HG02588 (cell line): ENCODE data around the gene EML1.

Experiments used
- ATAC-seq: cut with Tn5 transposase; IDR thresholded peaks from one replicate; pipeline ENCODE4 v1.9.1; 2021; ENCODE audit warnings: mild to moderate bottlenecking, moderate library complexity; ENCODE audit not compliant: unreplicated experiment

EML1 gene

GRCh38 chr14:99803106-99803775 lies 10.0 kb downstream of the EML1 start:
- ATAC-seq: no peak

DNA sequence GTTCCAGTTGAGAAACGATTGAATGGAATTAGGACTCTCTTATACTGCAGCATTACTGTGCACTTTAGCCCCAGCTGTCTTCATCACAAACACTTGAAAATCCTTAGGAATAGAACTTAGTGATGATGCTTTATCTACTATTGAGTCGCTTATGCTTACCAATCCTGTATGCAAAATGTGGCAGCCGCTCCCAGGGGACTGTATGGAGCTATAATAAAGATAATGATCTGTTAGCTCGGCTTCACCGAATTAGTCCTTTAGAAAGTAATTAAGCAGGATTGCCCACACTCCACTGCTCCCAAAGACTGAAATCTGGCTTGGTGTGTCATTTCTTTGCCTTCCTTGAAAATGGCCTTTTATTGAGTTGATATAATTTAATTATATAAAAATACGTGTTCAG lies 10.6 kb downstream of the EML1 start:
- ATAC-seq: no peak

- no peak for ATAC-seq
Measured at GRCh38 chr14:99805757-99806439, 12.7 kb downstream of the EML1 start.

DNA sequence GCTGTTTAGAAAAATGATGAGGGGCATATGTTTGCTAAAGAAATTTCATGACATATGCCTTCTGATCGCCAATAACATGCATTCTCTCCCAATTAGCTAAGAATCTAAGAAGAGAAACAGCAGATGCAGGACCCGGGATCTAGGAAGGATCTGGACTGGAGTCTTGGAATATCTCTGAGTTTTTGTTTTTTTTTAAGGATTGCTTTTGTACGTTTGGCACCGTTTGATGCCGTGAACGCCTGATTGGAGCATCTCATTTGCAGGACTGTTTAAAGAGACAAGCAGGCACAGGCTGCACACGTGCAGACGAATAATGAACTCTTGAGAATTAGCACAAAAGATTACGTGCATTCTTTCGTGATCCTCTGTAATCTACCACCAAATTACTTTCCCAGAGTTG lies 13.6 kb downstream of the EML1 start:
- ATAC-seq: no peak

DNA sequence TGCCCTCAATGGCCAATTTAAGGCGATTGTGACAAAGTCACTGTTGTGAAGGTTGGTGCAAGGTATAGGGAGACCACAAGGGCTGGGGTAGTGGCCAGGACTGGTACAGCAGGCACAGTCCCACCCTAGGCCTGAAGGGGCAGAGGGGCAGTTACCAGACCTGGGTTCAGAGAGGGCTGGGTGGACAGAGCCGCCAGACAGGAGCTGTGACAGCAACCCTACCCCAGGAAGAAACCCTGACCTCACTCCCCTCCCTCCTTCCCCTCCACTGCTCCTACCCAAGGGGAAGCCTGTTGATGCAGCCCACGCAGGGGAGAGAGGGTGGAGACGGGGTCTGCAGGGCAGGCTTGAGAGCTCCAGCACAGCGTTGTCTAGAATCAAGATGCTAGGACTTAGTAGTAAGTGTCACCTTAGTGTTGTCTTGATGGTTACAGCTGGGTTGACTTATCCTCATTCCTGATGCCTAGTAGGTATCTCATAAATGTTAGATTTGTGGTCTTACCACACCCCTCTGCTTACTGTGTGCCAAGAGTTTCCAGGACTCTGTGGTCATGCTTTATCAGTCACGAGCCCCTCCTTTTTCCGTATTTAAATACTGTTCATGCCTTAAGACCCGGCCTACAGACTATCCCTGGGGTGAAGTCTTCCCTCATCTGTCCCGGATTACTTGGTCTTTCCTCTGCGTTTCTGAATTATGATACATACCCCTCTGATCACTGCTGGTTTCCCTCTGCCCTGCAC lies 14.4 kb downstream of the EML1 start:
- no peak for ATAC-seq

DNA sequence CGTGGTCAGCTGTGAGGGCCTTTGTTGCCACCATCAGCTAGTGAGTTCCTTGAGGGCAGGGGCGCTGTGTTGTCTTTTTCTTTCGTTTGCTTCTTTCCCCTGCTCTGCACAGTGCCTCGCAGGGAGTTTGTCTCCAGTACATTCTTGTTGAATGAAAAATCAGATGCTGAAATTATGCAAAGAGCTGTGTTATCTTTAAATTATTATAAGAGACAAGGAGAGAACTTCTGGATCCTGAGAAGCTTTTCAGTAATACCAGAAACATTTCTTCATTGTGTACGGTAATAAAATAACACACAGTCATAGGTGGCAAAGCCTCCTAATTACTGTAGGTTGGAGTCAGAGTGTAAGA lies 14.9 kb downstream of the EML1 start:
- no peak for ATAC-seq

DNA sequence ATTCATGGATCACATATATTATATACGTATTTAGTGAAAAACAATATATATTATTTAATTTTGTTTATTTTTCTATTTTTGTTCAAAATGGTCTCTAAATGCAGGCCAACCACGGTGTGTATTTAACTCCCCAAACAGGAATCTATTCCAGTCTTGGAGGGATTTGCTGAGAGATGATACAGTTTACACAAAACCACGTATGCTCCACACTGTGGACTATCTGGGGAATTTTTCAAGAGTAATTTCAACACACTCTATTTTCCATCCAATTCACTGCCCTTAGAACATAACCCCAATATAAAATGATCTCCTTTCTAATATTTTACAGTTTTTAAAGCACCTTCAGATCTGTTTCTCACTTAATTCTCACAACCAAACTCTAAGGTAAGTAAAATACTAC lies 15.3 kb downstream of the EML1 start:
- no peak for ATAC-seq

DNA sequence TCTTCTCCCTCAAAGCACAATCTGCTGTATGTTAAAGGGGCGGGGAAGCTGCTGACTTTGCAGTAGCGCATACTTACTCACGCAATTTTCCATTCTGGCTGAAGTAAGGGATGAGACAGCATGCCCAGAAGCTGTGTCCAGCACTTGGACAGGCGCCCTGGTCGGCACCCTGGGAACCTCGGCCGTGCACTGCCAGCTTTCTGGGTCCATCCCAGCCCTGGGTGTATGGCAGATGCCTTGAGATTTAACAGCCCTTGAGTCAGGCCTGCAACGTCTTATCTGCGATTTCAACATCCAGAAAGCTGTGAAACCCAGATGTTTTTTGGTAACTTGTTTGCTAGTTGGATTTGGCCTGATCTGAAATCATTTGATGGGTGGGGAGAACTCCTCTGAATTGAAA lies 16.1 kb downstream of the EML1 start:
- no peak for ATAC-seq

DNA sequence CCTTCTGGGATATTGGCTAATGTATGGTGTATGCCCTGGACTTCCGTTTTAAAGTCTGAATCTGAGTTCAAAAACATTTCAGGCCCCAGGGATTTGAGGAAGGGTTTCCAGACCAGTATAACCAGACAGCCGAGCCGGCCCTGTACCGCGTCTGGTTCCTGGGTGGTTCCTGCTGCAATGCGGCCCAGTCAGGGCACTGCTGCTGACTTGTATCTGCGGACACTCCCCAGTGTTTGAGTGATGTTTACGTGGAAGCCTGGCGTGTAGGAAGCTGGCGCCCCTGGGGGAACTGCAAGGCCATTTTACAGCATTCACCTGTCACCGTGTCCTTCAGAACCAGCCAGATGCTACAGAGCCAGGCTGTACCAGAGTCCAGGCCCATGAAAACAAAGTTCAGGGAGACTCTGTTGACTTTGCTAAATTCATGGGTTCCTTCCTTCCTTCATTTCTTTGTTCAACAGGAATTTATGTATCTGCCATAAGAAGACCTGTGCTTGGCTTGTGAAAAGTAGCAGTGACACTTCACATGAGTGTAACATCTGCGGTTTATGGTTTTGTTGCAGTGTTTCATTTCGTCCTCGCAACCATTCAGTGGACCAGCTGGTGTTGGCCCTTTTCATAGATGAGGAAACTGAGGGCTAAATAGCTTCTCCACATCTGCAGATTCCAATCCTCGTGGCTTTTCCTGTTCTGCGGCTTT lies 16.8 kb downstream of the EML1 start:
- no peak for ATAC-seq

GRCh38 chr14:99810559-99810874 lies 17.3 kb downstream of the EML1 start:
- ATAC-seq: no peak

- no peak for ATAC-seq
Measured at GRCh38 chr14:99812096-99812750, 19.0 kb downstream of the EML1 start.

DNA sequence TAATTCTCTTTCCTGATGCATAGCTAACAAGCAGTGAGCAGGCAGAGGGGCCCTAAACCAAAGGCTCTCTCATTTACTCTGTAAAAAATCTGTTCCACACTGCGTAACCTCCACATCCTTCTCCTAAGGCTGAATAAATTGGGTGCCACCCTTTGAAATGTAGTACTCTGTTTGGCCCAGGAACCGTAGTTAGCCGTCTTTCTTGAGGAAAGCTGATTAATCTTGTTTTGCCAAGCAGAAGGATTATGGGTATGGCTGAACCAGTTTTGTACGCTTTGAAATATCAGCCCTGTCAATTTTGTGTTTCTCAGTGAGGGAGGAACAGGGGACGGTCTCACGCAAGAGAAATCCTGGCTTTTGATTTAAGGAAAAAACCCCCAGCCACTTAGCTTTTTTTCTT lies 19.7 kb downstream of the EML1 start:
- no peak for ATAC-seq

DNA sequence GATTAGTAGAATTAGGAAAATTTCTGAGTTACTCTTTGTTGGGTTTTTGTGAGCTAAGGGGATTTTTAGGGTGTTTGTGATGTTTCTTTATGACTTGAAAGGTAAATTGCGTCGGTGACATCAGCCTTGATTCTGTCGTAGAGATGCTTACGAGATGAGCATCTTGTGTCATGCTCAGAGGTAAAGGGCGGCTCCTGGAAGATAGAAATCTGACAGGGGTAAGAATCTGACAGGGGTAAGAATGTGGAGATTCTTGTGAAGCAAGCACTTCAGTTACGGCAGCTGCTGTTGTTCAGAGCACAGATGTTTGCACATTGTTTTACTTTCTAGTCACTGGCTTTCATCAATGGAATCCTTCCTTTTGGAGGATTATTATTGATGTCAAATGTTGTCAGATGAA lies 22.5 kb downstream of the EML1 start:
- ATAC-seq: no peak

DNA sequence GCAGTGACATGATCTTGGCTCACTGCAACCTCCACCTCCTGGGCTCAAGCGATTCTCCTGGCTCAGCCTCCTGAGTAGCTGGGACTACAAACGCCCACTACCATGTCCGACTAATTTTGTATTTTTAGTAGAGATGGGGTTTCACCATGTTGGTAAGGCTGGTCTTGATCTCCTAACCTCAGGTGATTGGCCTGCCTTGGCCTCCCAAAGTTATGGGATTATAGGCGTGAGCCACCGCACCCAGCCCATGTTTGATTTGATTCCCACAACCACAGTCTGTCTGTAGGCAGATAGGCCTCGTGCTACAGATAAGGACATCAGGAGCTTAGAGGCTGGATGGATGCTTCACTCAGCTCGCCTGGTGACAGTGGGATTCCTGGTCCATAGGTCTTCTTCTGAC lies 23.0 kb downstream of the EML1 start:
- no peak for ATAC-seq

DNA sequence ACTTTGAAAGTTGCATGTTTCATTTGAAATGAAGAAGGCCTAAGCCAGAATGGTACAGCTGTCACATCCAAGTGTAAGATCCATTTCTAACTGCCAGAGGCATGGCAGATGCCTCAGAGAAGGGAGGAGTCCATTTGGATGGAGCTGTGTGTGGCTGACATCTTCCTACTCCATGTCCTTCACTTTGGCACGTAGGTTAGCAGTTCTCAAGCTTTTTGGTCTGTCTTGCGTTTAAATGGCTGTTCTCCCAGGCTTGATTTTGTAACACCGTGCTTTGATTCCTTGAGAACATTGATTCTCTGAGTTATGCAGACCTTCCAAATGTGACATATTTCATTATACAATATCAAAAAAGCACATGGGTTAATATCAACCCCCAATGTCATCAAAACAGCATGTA lies 23.4 kb downstream of the EML1 start:
- no peak for ATAC-seq

GRCh38 chr14:99817331-99817730 lies 24.1 kb downstream of the EML1 start:
- no peak for ATAC-seq

- no peak for ATAC-seq
Measured at GRCh38 chr14:99818503-99819036, 25.4 kb downstream of the EML1 start.

DNA sequence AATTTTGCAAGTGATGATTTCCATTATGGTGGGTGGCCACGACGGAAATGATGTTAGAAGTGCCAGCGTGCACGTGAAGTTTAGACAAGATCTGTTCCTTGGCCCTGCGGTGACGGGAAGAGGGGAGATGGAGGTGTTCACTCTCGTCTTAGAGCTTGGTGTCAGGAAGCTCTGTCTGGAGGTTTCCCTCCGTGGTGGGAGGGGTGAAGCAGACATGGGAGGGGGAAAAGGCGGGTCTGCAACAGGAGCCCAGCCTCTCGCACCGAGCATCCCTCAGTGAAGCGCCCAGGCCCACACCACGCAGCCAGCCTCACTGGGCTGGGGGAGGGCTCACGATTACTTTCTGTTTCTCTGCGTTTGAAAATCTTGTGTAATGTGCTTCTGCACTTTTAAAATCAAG lies 26.3 kb downstream of the EML1 start:
- ATAC-seq: no peak

GRCh38 chr14:99820702-99821331 lies 27.6 kb downstream of the EML1 start:
- ATAC-seq: no peak
